ENCODE data around the gene SETD7.

SETD7 gene

DNA sequence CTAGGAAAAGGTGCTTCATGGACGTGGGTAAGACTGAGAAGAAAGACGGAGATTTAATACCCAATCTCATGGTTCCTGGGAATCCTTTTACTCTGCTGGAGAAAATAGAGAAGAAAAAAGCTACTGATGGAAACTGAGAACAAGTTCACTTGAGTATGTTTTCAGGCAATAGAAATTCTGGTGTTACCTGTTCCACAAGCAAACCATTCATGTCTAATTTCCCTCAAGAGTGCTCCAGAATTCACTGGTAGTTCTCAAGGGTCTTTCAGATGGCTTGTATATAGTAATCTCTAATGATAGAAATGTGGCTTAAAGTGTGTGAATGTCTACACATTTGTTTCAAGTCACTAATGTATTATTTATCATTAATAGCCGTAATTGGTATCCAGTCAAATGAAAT lies 22.5 kb downstream of the SETD7 start:
- ATAC-seq = no peak
- no peak for TF ChIP-seq ESRRG (CRISPR knock-in tag; IDR thresholded peaks at IDR 0.05)

DNA sequence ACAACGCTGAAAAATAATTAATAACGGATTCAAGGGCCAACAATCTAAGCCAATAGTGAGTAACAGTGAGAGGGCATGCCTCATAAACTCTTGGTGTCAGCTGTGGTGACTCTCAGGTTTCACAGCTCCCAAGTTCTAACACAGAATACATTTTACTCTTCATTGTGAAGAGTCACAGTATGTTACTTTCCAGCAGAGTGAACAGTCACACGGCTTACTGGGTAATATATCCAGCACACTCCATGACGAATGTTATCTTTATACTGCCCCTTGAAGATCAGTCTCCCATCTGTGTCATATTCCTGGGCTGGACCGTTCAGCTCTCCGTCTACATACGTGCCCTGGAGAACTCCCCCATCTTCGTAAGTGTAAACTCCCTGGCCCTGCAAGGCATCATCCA lies 23.1 kb downstream of the SETD7 start:
- ATAC-seq = no peak
- TF ChIP-seq BACH2 (CRISPR knock-in tag; IDR thresholded peaks at IDR 0.05; ENCODE audit: borderline replicate concordance) = no peak
- TF ChIP-seq, protein P1, sequence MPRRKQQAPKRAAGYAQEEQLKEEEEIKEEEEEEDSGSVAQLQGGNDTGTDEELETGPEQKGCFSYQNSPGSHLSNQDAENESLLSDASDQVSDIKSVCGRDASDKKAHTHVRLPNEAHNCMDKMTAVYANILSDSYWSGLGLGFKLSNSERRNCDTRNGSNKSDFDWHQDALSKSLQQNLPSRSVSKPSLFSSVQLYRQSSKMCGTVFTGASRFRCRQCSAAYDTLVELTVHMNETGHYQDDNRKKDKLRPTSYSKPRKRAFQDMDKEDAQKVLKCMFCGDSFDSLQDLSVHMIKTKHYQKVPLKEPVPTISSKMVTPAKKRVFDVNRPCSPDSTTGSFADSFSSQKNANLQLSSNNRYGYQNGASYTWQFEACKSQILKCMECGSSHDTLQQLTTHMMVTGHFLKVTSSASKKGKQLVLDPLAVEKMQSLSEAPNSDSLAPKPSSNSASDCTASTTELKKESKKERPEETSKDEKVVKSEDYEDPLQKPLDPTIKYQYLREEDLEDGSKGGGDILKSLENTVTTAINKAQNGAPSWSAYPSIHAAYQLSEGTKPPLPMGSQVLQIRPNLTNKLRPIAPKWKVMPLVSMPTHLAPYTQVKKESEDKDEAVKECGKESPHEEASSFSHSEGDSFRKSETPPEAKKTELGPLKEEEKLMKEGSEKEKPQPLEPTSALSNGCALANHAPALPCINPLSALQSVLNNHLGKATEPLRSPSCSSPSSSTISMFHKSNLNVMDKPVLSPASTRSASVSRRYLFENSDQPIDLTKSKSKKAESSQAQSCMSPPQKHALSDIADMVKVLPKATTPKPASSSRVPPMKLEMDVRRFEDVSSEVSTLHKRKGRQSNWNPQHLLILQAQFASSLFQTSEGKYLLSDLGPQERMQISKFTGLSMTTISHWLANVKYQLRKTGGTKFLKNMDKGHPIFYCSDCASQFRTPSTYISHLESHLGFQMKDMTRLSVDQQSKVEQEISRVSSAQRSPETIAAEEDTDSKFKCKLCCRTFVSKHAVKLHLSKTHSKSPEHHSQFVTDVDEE (CRISPR knock-in tag; IDR thresholded peaks at IDR 0.05) = no peak
- no peak for TF ChIP-seq ISL1 (CRISPR knock-in tag; IDR thresholded peaks at IDR 0.05)
- TF ChIP-seq, protein P2, sequence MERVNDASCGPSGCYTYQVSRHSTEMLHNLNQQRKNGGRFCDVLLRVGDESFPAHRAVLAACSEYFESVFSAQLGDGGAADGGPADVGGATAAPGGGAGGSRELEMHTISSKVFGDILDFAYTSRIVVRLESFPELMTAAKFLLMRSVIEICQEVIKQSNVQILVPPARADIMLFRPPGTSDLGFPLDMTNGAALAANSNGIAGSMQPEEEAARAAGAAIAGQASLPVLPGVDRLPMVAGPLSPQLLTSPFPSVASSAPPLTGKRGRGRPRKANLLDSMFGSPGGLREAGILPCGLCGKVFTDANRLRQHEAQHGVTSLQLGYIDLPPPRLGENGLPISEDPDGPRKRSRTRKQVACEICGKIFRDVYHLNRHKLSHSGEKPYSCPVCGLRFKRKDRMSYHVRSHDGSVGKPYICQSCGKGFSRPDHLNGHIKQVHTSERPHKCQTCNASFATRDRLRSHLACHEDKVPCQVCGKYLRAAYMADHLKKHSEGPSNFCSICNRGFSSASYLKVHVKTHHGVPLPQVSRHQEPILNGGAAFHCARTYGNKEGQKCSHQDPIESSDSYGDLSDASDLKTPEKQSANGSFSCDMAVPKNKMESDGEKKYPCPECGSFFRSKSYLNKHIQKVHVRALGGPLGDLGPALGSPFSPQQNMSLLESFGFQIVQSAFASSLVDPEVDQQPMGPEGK (CRISPR knock-in tag; IDR thresholded peaks at IDR 0.05; ENCODE audit: borderline replicate concordance) = no peak
- TF ChIP-seq CSDC2 (CRISPR knock-in tag; IDR thresholded peaks at IDR 0.05) = no peak
- TF ChIP-seq ZC3H10 (CRISPR knock-in tag; IDR thresholded peaks at IDR 0.05) = no peak
- TF ChIP-seq, protein P3, sequence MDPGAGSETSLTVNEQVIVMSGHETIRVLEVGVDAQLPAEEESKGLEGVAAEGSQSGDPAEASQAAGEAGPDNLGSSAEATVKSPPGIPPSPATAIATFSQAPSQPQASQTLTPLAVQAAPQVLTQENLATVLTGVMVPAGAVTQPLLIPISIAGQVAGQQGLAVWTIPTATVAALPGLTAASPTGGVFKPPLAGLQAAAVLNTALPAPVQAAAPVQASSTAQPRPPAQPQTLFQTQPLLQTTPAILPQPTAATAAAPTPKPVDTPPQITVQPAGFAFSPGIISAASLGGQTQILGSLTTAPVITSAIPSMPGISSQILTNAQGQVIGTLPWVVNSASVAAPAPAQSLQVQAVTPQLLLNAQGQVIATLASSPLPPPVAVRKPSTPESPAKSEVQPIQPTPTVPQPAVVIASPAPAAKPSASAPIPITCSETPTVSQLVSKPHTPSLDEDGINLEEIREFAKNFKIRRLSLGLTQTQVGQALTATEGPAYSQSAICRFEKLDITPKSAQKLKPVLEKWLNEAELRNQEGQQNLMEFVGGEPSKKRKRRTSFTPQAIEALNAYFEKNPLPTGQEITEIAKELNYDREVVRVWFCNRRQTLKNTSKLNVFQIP (CRISPR knock-in tag; IDR thresholded peaks at IDR 0.05; ENCODE audit: borderline replicate concordance, low read depth) = no peak
- no peak for TF ChIP-seq ZFP3 (CRISPR knock-in tag; IDR thresholded peaks at IDR 0.05)

DNA sequence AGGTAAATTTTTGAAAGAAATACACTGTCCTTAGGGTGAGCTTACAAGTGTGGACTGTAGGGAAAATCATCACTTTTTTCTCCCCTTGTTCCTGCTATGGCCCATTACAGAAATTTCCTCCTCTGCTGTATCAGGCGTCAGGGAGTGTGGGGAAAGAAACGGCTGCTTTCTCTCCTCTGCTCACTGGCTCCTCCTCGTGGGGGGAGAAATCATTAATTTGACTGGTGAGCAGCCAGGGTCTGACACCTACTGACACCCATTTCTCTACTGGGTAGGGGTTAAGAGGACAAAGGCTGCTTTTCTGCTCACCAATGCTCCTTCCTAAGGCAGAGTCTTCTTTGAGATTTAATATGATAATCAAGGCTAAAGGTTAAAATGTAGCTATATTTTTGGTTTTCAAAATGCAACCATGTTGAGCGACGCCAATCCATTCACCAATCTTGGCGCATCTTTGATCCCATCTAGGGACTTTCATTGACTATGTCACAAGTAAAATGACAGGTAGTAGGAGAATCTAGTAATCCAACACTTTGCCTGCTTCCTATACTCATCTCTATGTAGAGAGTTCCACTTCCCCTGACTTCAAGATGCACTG lies 25.1 kb downstream of the SETD7 start:
- no peak for TF ChIP-seq TOX (CRISPR knock-in tag; IDR thresholded peaks at IDR 0.05; ENCODE audit: borderline replicate concordance)
- TF ChIP-seq ZNF565 (CRISPR knock-in tag; conservative IDR thresholded peaks at IDR 0.05; ENCODE audit: low read depth) = no peak
- TF ChIP-seq TCF4 (CRISPR knock-in tag; IDR thresholded peaks at IDR 0.05; ENCODE audit: borderline replicate concordance) = no peak
- no peak for TF ChIP-seq OSR1 (CRISPR knock-in tag; IDR thresholded peaks at IDR 0.05)
- TF ChIP-seq, protein P2 (CRISPR knock-in tag; IDR thresholded peaks at IDR 0.05; ENCODE audit: borderline replicate concordance) = no peak
- TF ChIP-seq ZFP3 (CRISPR knock-in tag; IDR thresholded peaks at IDR 0.05) = no peak
- TF ChIP-seq, protein P4, sequence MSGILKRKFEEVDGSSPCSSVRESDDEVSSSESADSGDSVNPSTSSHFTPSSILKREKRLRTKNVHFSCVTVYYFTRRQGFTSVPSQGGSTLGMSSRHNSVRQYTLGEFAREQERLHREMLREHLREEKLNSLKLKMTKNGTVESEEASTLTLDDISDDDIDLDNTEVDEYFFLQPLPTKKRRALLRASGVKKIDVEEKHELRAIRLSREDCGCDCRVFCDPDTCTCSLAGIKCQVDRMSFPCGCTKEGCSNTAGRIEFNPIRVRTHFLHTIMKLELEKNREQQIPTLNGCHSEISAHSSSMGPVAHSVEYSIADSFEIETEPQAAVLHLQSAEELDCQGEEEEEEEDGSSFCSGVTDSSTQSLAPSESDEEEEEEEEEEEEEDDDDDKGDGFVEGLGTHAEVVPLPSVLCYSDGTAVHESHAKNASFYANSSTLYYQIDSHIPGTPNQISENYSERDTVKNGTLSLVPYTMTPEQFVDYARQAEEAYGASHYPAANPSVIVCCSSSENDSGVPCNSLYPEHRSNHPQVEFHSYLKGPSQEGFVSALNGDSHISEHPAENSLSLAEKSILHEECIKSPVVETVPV (CRISPR knock-in tag; IDR thresholded peaks at IDR 0.05) = no peak
- TF ChIP-seq GLIS3 (CRISPR knock-in tag; IDR thresholded peaks at IDR 0.05) = no peak
- TF ChIP-seq ESRRG (CRISPR knock-in tag; IDR thresholded peaks at IDR 0.05) = no peak
- no peak for TF ChIP-seq SNAI2 (CRISPR knock-in tag; IDR thresholded peaks at IDR 0.05)
- TF ChIP-seq ARNTL (CRISPR knock-in tag; IDR thresholded peaks at IDR 0.05; ENCODE audit: borderline replicate concordance, low read depth) = no peak
- peak; percentile 81 for ATAC-seq

DNA sequence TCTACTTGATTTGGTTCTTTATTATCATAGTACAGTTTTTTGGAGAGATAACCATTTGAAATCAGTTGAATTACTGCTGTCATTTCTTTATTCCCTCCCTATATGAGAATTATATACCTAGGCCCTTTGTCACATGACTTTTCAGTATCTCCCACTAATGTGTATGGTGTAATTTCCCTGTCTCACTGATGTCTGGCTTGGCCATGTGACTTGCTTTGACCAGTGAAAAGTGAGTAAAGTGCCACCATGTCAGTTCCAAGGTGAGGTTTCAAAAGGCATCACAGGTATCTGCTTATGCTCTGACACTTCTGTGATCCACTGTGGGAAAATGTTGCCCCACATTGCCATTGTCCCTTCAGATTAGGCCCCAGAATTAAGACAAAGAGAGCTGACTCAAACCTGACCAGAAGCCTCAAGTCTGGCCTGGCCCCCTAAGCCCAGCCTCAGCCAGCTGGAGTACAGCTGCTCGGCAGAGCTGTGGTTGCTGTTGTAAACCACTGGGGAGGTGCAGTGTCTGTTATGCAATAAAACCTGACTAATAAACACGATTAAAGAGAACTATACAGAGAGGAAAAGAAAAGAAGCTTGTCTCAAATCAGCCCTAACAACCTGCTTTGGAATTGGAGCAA lies 27.5 kb downstream of the SETD7 start:
- no peak for TF ChIP-seq CSDC2 (CRISPR knock-in tag; IDR thresholded peaks at IDR 0.05)

More for the DNA sequence above, 27.5 kb downstream of the SETD7 start:
- ATAC-seq = no peak
